HepG2 (cell line): Measurements from ENCODE around the gene SERPINA3. TPM values are rescaled to one million over a fixed set of nuclear protein-coding genes. Genes with fewer than 3 reads are reported as not detected.

Experiments
- ATAC-seq: fragments of 200-7000 bp; cut with Tn5 transposase; 3 replicates; pipeline ENCODE4 v1.9.1; 2020; ENCODE audit warnings: mild to moderate bottlenecking, moderate library complexity
- BruUV-seq: library from RNA; stranded (reverse); fragments of 400-500 nt; replicated peaks from 2 replicates; lab custom pipeline; 2021; lab: Mats Ljungman, UMichigan
- CTCF ChIA-PET: fragments of 300-600 bp; formaldehyde crosslinking; extraction: SDS; loops from one replicate; lab custom pipeline; 2021; ENCODE audit warnings: low total read pairs, inconsistent platforms, low intra/inter-chr PET ratio; lab: Yijun Ruan, JAX
- POLR2A ChIA-PET: fragments of 350-600 bp; sonication (Branson Sonifier 250); formaldehyde crosslinking; loops from one replicate; lab custom pipeline; 2020; ENCODE audit warnings: antibody characterized with exemption, inconsistent platforms; lab: Yijun Ruan, JAX
- DNase-seq: peaks from one replicate; pipeline ENCODE4 v3.0.0-alpha.2; 2015; ENCODE audit warnings: low spot score
- FAIRE-seq: peaks from 3 replicates; lab custom pipeline; 2011; peaks lifted over from hg19 to GRCh38; lab: Jason Lieb, UNC
- H2AFZ ChIP-seq: one replicate; pipeline ENCODE4 v1.6.1; 2011; ENCODE audit warnings: low read length, inconsistent platforms
- H3K27ac ChIP-seq: fragments of 300-600 bp; 3 replicates; pipeline ENCODE4 v1.8.0; 2011; ENCODE audit warnings: mixed run types, mild to moderate bottlenecking, mixed read lengths, low read length, inconsistent platforms; ENCODE audit not compliant: insufficient read depth; ENCODE audit errors: extremely low read length
- H3K27me3 ChIP-seq, 2 experiments: fragments of 200-600 bp in 1 of 2; 2 replicates in 1 of 2; 3 replicates in 1 of 2; pipeline versions ENCODE4 v1.6.0 to v1.8.0; 2011; ENCODE audit warnings: low read length in 2 of 2, mild to moderate bottlenecking in 2 of 2, moderate library complexity in 2 of 2, inconsistent platforms in 1 of 2; ENCODE audit not compliant: insufficient read depth in 2 of 2, control insufficient read depth in 1 of 2
- H3K36me3 ChIP-seq, 2 experiments: fragments of 200-600 bp in 1 of 2; replicated peaks in 1 of 2; 2 replicates in 1 of 2; 3 replicates in 1 of 2; pipeline versions ENCODE4 v1.5.1 to v1.8.0; 2011; ENCODE audit warnings: low read length in 2 of 2, inconsistent platforms in 1 of 2; ENCODE audit not compliant: insufficient read depth in 2 of 2, control insufficient read depth in 1 of 2
- H3K4me1 ChIP-seq: 2 replicates; pipeline ENCODE4 v1.5.1; 2012; ENCODE audit warnings: low read length, inconsistent platforms; ENCODE audit not compliant: insufficient read depth
- H3K4me2 ChIP-seq: 2 replicates; pipeline ENCODE4 v1.6.0; 2011; ENCODE audit warnings: low read depth, low read length, inconsistent platforms
- H3K4me3 ChIP-seq, 3 experiments: fragments of 200-600 bp in 1 of 3; sonication (generic), shearing (Covaris generic) in 1 of 3; replicated peaks in 1 of 3; 2 replicates each; pipeline ENCODE4 v1.5.1; 2011 to 2016; ENCODE audit warnings: low read length in 3 of 3, inconsistent platforms in 2 of 3, low read depth in 2 of 3, mild to moderate bottlenecking in 2 of 3, control low read depth in 1 of 3, mixed read lengths in 1 of 3; ENCODE audit not compliant: insufficient read depth in 1 of 3
- H3K79me2 ChIP-seq: one replicate; pipeline ENCODE4 v1.6.1; 2011; ENCODE audit warnings: low read length, inconsistent platforms; ENCODE audit not compliant: insufficient read depth
- H3K9ac ChIP-seq: 2 replicates; pipeline ENCODE4 v1.6.0; 2011; ENCODE audit warnings: mild to moderate bottlenecking, low read depth, low read length, inconsistent platforms; ENCODE audit not compliant: insufficient read depth
- H3K9me3 ChIP-seq: 2 replicates; pipeline ENCODE4 v1.5.1; 2012; ENCODE audit warnings: mild to moderate bottlenecking, low read length
- H4K20me1 ChIP-seq: 2 replicates; pipeline ENCODE4 v1.6.0; 2011; ENCODE audit warnings: inconsistent platforms, mild to moderate bottlenecking, low read length, moderate library complexity; ENCODE audit not compliant: insufficient read depth
- ASH2L ChIP-seq: fragments of 300-600, 200-600 bp; sonication (generic); IDR thresholded peaks from 2 replicates; pipeline ENCODE4 v1.7.0; 2017; ENCODE audit warnings: low read depth, mild to moderate bottlenecking, moderate library complexity, mixed read lengths, low read length; ENCODE audit not compliant: insufficient read length
- CREB1 ChIP-seq, 2 experiments: fragments of 450-650 bp in 1 of 2; IDR thresholded peaks; 2 replicates each; pipeline ENCODE4 v1.6.1; 2016 to 2017; ENCODE audit warnings: control low read depth in 1 of 2, mild to moderate bottlenecking in 1 of 2, missing compliant biosample characterization in 1 of 2, missing genetic modification characterization in 1 of 2
- KDM6A ChIP-seq: IDR thresholded peaks from 2 replicates; pipeline ENCODE4 v1.6.1; 2016; ENCODE audit warnings: low read depth
- KLF6 ChIP-seq: IDR thresholded peaks from 2 replicates; pipeline ENCODE4 v1.8.0; 2016; ENCODE audit warnings: missing biosample characterization, missing genetic modification reagents
- MIER2 ChIP-seq: IDR thresholded peaks from 2 replicates; pipeline ENCODE4 v1.6.1; 2016; ENCODE audit warnings: missing biosample characterization, missing genetic modification reagents
- RORA ChIP-seq: sonication (generic); formaldehyde crosslinking; IDR thresholded peaks from 2 replicates; pipeline ENCODE4 v1.5.0; 2020; ENCODE audit warnings: mild to moderate bottlenecking, missing genetic modification reagents, moderate library complexity
- SOX13 ChIP-seq, 3 experiments: fragments of 450-650 bp in 1 of 3; sonication (generic) in 1 of 3; formaldehyde crosslinking in 1 of 3; IDR thresholded peaks in 2 of 3; conservative IDR thresholded peaks in 1 of 3; 2 replicates each; pipeline versions ENCODE4 v1.5.0 to v1.6.1; 2016 to 2020; ENCODE audit warnings: antibody characterized with exemption in 1 of 3, mild to moderate bottlenecking in 1 of 3, missing compliant biosample characterization in 1 of 3, missing genetic modification reagents in 1 of 3, moderate library complexity in 1 of 3
- ZNF33B ChIP-seq: sonication (generic); formaldehyde crosslinking; IDR thresholded peaks from 2 replicates; pipeline ENCODE4 v1.5.1; 2020; ENCODE audit warnings: mild to moderate bottlenecking, missing genetic modification reagents
- ZNF672 ChIP-seq: sonication (generic); formaldehyde crosslinking; IDR thresholded peaks from 2 replicates; pipeline ENCODE4 v1.8.1; 2022; ENCODE audit warnings: missing genetic modification reagents
- WGBS: methylation state at CpG from one replicate; pipeline ENCODE4 v1.1.6; 2017; ENCODE audit warnings: low lambda C conversion rate; 5-methylcytosine and 5-hydroxymethylcytosine counted together
- in situ Hi-C: cut with HindIII; loops from 2 replicates; pipeline ENCODE4 v1.10.0; 2017; ENCODE audit warnings: low pct_unique_long_range_greater_than_20kb; ENCODE audit not compliant: extremely low pct_ligation_motif_present
- intact Hi-C: fragments of 100-400 bp; cut with micrococcal nuclease; formaldehyde crosslinking; loops from one replicate; pipeline ENCODE4 v1.10.0; 2022; ENCODE audit not compliant: unreplicated experiment
- polyA plus RNA-seq, 8 experiments: library from polyadenylated mRNA; depleted of rRNA in 3 of 8; stranded (reverse) in 7 of 8; unstranded in 1 of 8; fragments of >200 nt; fragmentation: Illumina TruSeq in 4 of 8; extraction: Trizol in 4 of 8; gene quantifications; 2 replicates each; pipeline versions ENCODE4 v1.2.1 to v1.2.3, GENCODE V29; 2011 to 2016; ENCODE audit warnings: low read depth in 4 of 8, missing spikeins in 1 of 8, mixed read lengths in 1 of 8; ENCODE audit not compliant: insufficient read depth in 1 of 8
- total RNA-seq, 5 experiments: library from RNA; depleted of rRNA; stranded (reverse); fragments of >200 nt; fragmentation: Illumina TruSeq; extraction: Trizol; gene quantifications; 2 replicates each; pipeline ENCODE4 v1.2.3, GENCODE V29; 2016; ENCODE audit warnings: low read depth in 1 of 5

Gene SERPINA3
- total and polyA plus RNA-seq, 2 of the 13 experiments (the other 11 are each of a cell fraction or from before 2014, with no cell fraction given) = 825 to 2,200 TPM

- TF ChIP-seq ZNF672 (no peak), MIER2 (CRISPR knock-in tag) (no peak), ZNF33B (CRISPR knock-in tag) (no peak), RORA (CRISPR knock-in tag) (no peak), SOX13 (IDR thresholded peaks at IDR 0.05) (no peak), SOX13 (CRISPR knock-in tag; conservative IDR thresholded peaks at IDR 0.05 in 1 of 2, IDR thresholded peaks at IDR 0.05 in 1 of 2) (no peak), ASH2L (no peak)
Measured at GRCh38 chr14:94659256-94659655, 47.1 kb downstream of the SERPINA3 start (continued).

GRCh38 chr14:94659901-94660300 is 47.7 kb downstream of the SERPINA3 start:
- no peak for FAIRE-seq
- Histone ChIP-seq H3K9ac (no peak overlapping the region), H2AFZ (no peak overlapping the region), H3K9me3 (no peaks in the 10 kb centered on the region), H4K20me1 (no peaks in the 10 kb centered on the region), H3K79me2 (no peaks in the 10 kb centered on the region), H3K4me2 (no peak overlapping the region), H3K4me1 (peaks cover 14% of the 10 kb centered on the region), H3K27ac (no peak overlapping the region), H3K27me3 (peaks cover 0 to 16% of the 10 kb centered on the region in 2 experiments; a peak in 3 of 5 replicates), H3K36me3 (no peaks in the 10 kb centered on the region), H3K4me3 (no peak overlapping the region)
- no peak for TF ChIP-seq KLF6 (CRISPR knock-in tag)
- TF ChIP-seq CREB1 (IDR thresholded peaks at IDR 0.05) = peak; percentile 66
- no peak for TF ChIP-seq CREB1 (CRISPR knock-in tag; IDR thresholded peaks at IDR 0.05)
- no peak for TF ChIP-seq KDM6A (CRISPR knock-in tag)
- no peak for ATAC-seq
- no peak for DNase-seq
- CTCF ChIA-PET = no interaction called here
- no TSS peak for BruUV-seq
- POLR2A ChIA-PET = no interaction called here
- intact Hi-C loops = no loop called here
- WGBS = 21% methylated on average over 2 of the region's 2 CpGs
- in situ Hi-C loops = no loop called here
